K562 (cell line): ENCODE data around the gene WBP1. TPM values are rescaled to one million over a fixed set of nuclear protein-coding genes. Genes with fewer than 3 reads are reported as not detected.

ENCODE experiments used
- CHD4 ChIP-seq: fragments of 200-600 bp; sonication (generic); IDR thresholded peaks from 3 replicates; pipeline ENCODE4 v1.6.1; 2012; ENCODE audit warnings: low read depth, mild to moderate bottlenecking, mixed read lengths, low read length, inconsistent platforms; ENCODE audit not compliant: insufficient read depth, insufficient replicate concordance, poor library complexity, severe bottlenecking
- JUND ChIP-seq, 2 experiments: IDR thresholded peaks; 2 replicates in 1 of 2; 3 replicates in 1 of 2; pipeline ENCODE4 v1.6.1; 2011; ENCODE audit warnings: borderline replicate concordance in 2 of 2, low read depth in 2 of 2, low read length in 2 of 2, improper control_type of control experiment in 1 of 2, missing biosample characterization in 1 of 2, missing genetic modification characterization in 1 of 2, missing genetic modification reagents in 1 of 2
- KHSRP ChIP-seq: fragments of 450-650 bp; IDR thresholded peaks from 2 replicates; pipeline ENCODE4 v1.6.1; 2017
- MCM3 ChIP-seq: fragments of 450-650 bp; IDR thresholded peaks from 2 replicates; pipeline ENCODE4 v1.6.1; 2016
- MEIS2 ChIP-seq: fragments of 450-650 bp; IDR thresholded peaks from 2 replicates; pipeline ENCODE4 v1.6.1; 2014; ENCODE audit warnings: mild to moderate bottlenecking; ENCODE audit not compliant: partially characterized antibody
- NR1H2 ChIP-seq: sonication (generic); formaldehyde crosslinking; IDR thresholded peaks from 2 replicates; pipeline ENCODE4 v1.4.0; 2020; ENCODE audit warnings: mild to moderate bottlenecking, missing genetic modification reagents
- NRF1 ChIP-seq, 2 experiments: fragments of 450-650 bp; IDR thresholded peaks in 1 of 2; conservative IDR thresholded peaks in 1 of 2; 2 replicates each; pipeline ENCODE4 v1.6.1; 2014; ENCODE audit warnings: mild to moderate bottlenecking in 2 of 2
- PHB ChIP-seq: fragments of 250-450 bp; sonication (Bioruptor Pico); IDR thresholded peaks from 2 replicates; pipeline ENCODE4 v1.5.0; 2021
- PHF20 ChIP-seq: fragments of 450-650 bp; IDR thresholded peaks from 2 replicates; pipeline ENCODE4 v1.6.1; 2018; ENCODE audit not compliant: partially characterized antibody
- POLR2AphosphoS2 ChIP-seq: IDR thresholded peaks from 2 replicates; pipeline ENCODE4 v1.6.1; 2012; ENCODE audit warnings: low read length, improper control_type of control experiment
- SMARCC2 ChIP-seq: fragments of 450-650 bp; IDR thresholded peaks from 2 replicates; pipeline ENCODE4 v1.6.1; 2017; ENCODE audit warnings: antibody characterized with exemption, moderate library complexity, mild to moderate bottlenecking, low read depth
- SP1 ChIP-seq: sonication (generic); formaldehyde crosslinking; IDR thresholded peaks from 2 replicates; pipeline ENCODE4 v1.8.1; 2022; ENCODE audit warnings: mild to moderate bottlenecking, missing genetic modification reagents
- SPI1 ChIP-seq: IDR thresholded peaks from 2 replicates; pipeline ENCODE4 v1.6.1; 2011; ENCODE audit warnings: low read depth, low read length, control low read depth, borderline replicate concordance
- ZNF584 ChIP-seq: fragments of 200-800 bp; sonication (Bioruptor generic); IDR thresholded peaks from 2 replicates; pipeline ENCODE4 v1.6.1; 2016; ENCODE audit warnings: low read depth, mild to moderate bottlenecking, missing genetic modification characterization, missing compliant biosample characterization
- ZNF77 ChIP-seq: fragments of 250-450 bp; sonication (Bioruptor Pico); IDR thresholded peaks from 2 replicates; pipeline ENCODE4 v1.5.0; 2020
- polyA plus RNA-seq, 8 experiments: library from polyadenylated mRNA; depleted of rRNA in 4 of 8; stranded (reverse) in 5 of 8; unstranded in 3 of 8; fragments of >200 nt; fragmentation: Nextera tagmentation in 2 of 8; fragmentation: Illumina TruSeq in 1 of 8; extraction: Ambion mirVana in 2 of 8; extraction: Trizol in 1 of 8; gene quantifications; 2 replicates each; pipeline versions ENCODE4 v1.2.1 to v1.2.3, GENCODE V29; 2011 to 2014; ENCODE audit warnings: inconsistent platforms in 1 of 8, missing spikeins in 1 of 8
- total RNA-seq, 7 experiments: library from RNA; depleted of rRNA in 6 of 7; stranded (reverse); fragments of >200 nt in 6 of 7; fragmentation: Illumina TruSeq in 2 of 7; extraction: Trizol in 2 of 7; gene quantifications; 2 replicates each; pipeline versions ENCODE4 v1.2.1 to v1.2.3, GENCODE V29; 2011 to 2021; ENCODE audit warnings: low replicate concordance in 1 of 7
- TF ChIP-seq, protein P1 (sequence below): fragments of 450-650 bp; IDR thresholded peaks from one replicate; pipeline ENCODE4 v1.6.1; 2018; ENCODE audit warnings: mild to moderate bottlenecking, moderate library complexity; ENCODE audit not compliant: partially characterized antibody
- TF ChIP-seq, protein P2 (sequence below), 2 experiments: fragments of 450-650 bp in 1 of 2; sonication (generic) in 1 of 2; formaldehyde crosslinking in 1 of 2; IDR thresholded peaks; 2 replicates each; pipeline versions ENCODE4 v1.7.1 to v1.9.0; 2016 to 2022; ENCODE audit warnings: inconsistent platforms in 1 of 2, mild to moderate bottlenecking in 1 of 2, missing genetic modification reagents in 1 of 2

Gene WBP1
- total and polyA plus RNA-seq, 9 of the 15 experiments (the other 6 are each of a cell fraction or from before 2014, with no cell fraction given), result 1.9 to 27.7 (median 14.2) TPM

DNA sequence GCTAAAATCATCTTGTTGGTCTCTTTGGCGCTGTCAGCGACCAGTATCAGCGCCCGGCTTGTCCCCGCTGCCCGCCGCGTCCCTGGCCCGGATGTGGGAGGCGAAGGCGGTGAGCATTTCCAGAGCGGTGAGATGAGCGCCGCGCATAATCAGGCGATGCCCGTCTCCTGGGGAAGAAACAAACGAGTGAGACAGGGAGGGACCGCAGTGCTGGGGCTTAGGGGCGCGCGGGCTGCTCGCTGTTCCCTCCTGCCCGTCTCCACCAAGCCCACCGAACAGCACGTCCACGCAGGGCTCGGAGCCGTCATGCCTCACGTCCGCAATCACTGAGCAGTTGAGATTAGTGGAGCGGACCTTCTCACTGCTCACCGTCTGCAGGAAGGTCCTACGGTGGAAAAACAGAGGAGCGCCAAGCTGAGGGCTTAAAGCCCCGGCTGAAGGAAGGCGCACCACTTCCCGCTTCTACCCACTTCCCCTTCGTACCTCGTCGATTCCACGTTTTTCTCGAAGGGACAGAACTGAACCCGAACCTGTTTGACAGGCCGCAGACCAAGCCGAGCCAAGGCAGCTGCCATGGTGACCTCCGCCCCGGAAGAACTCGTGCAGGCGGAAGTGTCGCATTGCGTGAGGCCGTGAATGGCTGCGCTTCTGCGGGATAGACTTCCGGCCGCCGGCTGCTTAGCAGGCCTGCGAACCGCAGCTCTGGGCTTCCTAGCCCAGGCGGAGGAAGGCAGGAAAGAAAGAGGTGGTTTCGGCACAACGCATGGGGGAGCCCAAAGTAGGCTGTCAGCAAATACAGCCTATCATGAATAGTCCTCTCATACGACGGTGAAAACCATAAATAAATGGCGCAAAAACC is 14.1 kb downstream of the WBP1 start, which contains the start of gene MRPL53 (continued):
- TF ChIP-seq NRF1 (conservative IDR thresholded peaks at IDR 0.05 in 1 of 2, IDR thresholded peaks at IDR 0.05 in 1 of 2) (peak; percentile 76 to 83), MEIS2 (peak; percentile 72), MCM3 (no peak), PHF20 (peak; percentile 99), PHB (CRISPR knock-in tag) (no peak), JUND (IDR thresholded peaks at IDR 0.05; ENCODE audit: borderline replicate concordance, low read depth, low read length) (peak; percentile 47; the same call in 1 of the 2 replicates), JUND (tag; IDR thresholded peaks at IDR 0.05; ENCODE audit: borderline replicate concordance, low read depth, low read length) (peak; percentile 32; the same call in 1 of the 3 replicates), SMARCC2 (no peak), ZNF584 (CRISPR knock-in tag) (no peak), SPI1 (peak; percentile 49), SP1 (peak; percentile 68), KHSRP (no peak), NR1H2 (CRISPR knock-in tag) (no peak), POLR2AphosphoS2 (peak; percentile 100), ZNF77 (CRISPR knock-in tag) (0 out of 2 replicates have a peak, but pooled peaks have one; percentile 22), CHD4 (no peak)
- TF ChIP-seq, protein P1, sequence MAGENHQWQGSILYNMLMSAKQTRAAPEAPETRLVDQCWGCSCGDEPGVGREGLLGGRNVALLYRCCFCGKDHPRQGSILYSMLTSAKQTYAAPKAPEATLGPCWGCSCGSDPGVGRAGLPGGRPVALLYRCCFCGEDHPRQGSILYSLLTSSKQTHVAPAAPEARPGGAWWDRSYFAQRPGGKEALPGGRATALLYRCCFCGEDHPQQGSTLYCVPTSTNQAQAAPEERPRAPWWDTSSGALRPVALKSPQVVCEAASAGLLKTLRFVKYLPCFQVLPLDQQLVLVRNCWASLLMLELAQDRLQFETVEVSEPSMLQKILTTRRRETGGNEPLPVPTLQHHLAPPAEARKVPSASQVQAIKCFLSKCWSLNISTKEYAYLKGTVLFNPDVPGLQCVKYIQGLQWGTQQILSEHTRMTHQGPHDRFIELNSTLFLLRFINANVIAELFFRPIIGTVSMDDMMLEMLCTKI, result no peak
- TF ChIP-seq, protein P2, sequence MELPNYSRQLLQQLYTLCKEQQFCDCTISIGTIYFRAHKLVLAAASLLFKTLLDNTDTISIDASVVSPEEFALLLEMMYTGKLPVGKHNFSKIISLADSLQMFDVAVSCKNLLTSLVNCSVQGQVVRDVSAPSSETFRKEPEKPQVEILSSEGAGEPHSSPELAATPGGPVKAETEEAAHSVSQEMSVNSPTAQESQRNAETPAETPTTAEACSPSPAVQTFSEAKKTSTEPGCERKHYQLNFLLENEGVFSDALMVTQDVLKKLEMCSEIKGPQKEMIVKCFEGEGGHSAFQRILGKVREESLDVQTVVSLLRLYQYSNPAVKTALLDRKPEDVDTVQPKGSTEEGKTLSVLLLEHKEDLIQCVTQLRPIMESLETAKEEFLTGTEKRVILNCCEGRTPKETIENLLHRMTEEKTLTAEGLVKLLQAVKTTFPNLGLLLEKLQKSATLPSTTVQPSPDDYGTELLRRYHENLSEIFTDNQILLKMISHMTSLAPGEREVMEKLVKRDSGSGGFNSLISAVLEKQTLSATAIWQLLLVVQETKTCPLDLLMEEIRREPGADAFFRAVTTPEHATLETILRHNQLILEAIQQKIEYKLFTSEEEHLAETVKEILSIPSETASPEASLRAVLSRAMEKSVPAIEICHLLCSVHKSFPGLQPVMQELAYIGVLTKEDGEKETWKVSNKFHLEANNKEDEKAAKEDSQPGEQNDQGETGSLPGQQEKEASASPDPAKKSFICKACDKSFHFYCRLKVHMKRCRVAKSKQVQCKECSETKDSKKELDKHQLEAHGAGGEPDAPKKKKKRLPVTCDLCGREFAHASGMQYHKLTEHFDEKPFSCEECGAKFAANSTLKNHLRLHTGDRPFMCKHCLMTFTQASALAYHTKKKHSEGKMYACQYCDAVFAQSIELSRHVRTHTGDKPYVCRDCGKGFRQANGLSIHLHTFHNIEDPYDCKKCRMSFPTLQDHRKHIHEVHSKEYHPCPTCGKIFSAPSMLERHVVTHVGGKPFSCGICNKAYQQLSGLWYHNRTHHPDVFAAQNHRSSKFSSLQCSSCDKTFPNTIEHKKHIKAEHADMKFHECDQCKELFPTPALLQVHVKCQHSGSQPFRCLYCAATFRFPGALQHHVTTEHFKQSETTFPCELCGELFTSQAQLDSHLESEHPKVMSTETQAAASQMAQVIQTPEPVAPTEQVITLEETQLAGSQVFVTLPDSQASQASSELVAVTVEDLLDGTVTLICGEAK (IDR thresholded peaks at IDR 0.05), result peak; percentile 99
- TF ChIP-seq, protein P2 (CRISPR knock-in tag; IDR thresholded peaks at IDR 0.05), result no peak
